Mesendoderm (in vitro differentiated cells): Measurements from ENCODE around the gene TDP1.

Source experiments
- DNase-seq: peaks from one replicate; pipeline ENCODE4 v3.0.0; 2013
- H2AK5ac ChIP-seq: 2 replicates; pipeline ENCODE4 v1.6.1; 2013; ENCODE audit warnings: low read length, inconsistent platforms
- H2BK120ac ChIP-seq: 2 replicates; pipeline ENCODE4 v1.6.1; 2013; ENCODE audit warnings: low read depth, mild to moderate bottlenecking, low read length, moderate library complexity, mixed read lengths
- H2BK15ac ChIP-seq: replicated peaks from 2 replicates; pipeline ENCODE4 v1.6.1; 2013; ENCODE audit warnings: low read depth, mild to moderate bottlenecking, moderate library complexity
- H2BK5ac ChIP-seq: 2 replicates; pipeline ENCODE4 v1.6.1; 2013; ENCODE audit warnings: low read length, inconsistent platforms
- H3K18ac ChIP-seq: 2 replicates; pipeline ENCODE4 v1.6.1; 2013; ENCODE audit warnings: mild to moderate bottlenecking, low read length, mixed read lengths
- H3K23ac ChIP-seq: one replicate; pipeline ENCODE4 v1.6.1; 2013; ENCODE audit warnings: low read length
- H3K27ac ChIP-seq: 2 replicates; pipeline ENCODE4 v1.5.1; 2013; ENCODE audit warnings: low read depth, mild to moderate bottlenecking, inconsistent platforms, low read length, moderate library complexity
- H3K27me3 ChIP-seq: 2 replicates; pipeline ENCODE4 v1.6.1; 2013; ENCODE audit warnings: low read length, control low read depth, mild to moderate bottlenecking, inconsistent platforms; ENCODE audit not compliant: insufficient read depth, poor library complexity
- H3K36me3 ChIP-seq: 2 replicates; pipeline ENCODE4 v1.6.1; 2013; ENCODE audit warnings: low read length, inconsistent platforms; ENCODE audit not compliant: control insufficient read depth, insufficient read depth
- H3K4ac ChIP-seq: one replicate; pipeline ENCODE4 v1.6.1; 2013; ENCODE audit warnings: low read depth, mild to moderate bottlenecking, low read length, moderate library complexity
- H3K4me1 ChIP-seq: 2 replicates; pipeline ENCODE4 v1.6.1; 2013; ENCODE audit warnings: low read depth, low read length, inconsistent platforms; ENCODE audit not compliant: control insufficient read depth
- H3K4me2 ChIP-seq: 2 replicates; pipeline ENCODE4 v1.6.1; 2013; ENCODE audit warnings: low read length
- H3K4me3 ChIP-seq: 2 replicates; pipeline ENCODE4 v1.5.1; 2013; ENCODE audit warnings: mild to moderate bottlenecking, low read length
- H3K56ac ChIP-seq: one replicate; pipeline ENCODE4 v1.6.1; 2013; ENCODE audit warnings: low read length
- H3K79me1 ChIP-seq: 2 replicates; pipeline ENCODE4 v1.6.1; 2013; ENCODE audit warnings: low read length, inconsistent platforms
- H3K79me2 ChIP-seq: 2 replicates; pipeline ENCODE4 v1.6.1; 2013; ENCODE audit warnings: mild to moderate bottlenecking, low read length; ENCODE audit not compliant: control insufficient read depth, insufficient read depth
- H3K9ac ChIP-seq: 2 replicates; pipeline ENCODE4 v1.6.1; 2013; ENCODE audit warnings: low read length, inconsistent platforms
- H4K5ac ChIP-seq: one replicate; pipeline ENCODE4 v1.6.1; 2013; ENCODE audit warnings: low read length
- H4K8ac ChIP-seq: one replicate; pipeline ENCODE4 v1.6.1; 2013; ENCODE audit warnings: low read depth, mild to moderate bottlenecking, control low read depth, low read length, moderate library complexity
- WGBS: extraction: QIAGEN DNeasy Blood & Tissue Kit; methylation state at CpG from one replicate; pipeline ENCODE4 v1.1.7; 2013; ENCODE audit warnings: low lambda C conversion rate, missing lambda C conversion rate; ENCODE audit not compliant: insufficient coverage; ENCODE audit errors: extremely low coverage; 5-methylcytosine and 5-hydroxymethylcytosine counted together

TDP1 gene

GRCh38 chr14:90060312-90060964 is 104.7 kb downstream of the TDP1 start:
- no peak overlapping the region for H3K23ac ChIP-seq
- H3K4me3 ChIP-seq, result peak overlapping the region; percentile 49
- no peak overlapping the region for H2BK120ac ChIP-seq
- peak overlapping the region; percentile 65 for H3K9ac ChIP-seq
- no CpG with 5 or more reads among the region's 80 CpGs for WGBS
- no peaks in the 10 kb centered on the region for H3K79me2 ChIP-seq
- H4K5ac ChIP-seq, result no peak overlapping the region
- no peaks in the 10 kb centered on the region for H3K79me1 ChIP-seq
- H3K4ac ChIP-seq, result no peak overlapping the region
- peak overlapping the region; percentile 65 for H3K4me2 ChIP-seq
- no peak overlapping the region for H2AK5ac ChIP-seq
- no peaks in the 10 kb centered on the region for H3K36me3 ChIP-seq
- no peak overlapping the region for H3K27ac ChIP-seq
- H4K8ac ChIP-seq, result no peak overlapping the region
- H2BK15ac ChIP-seq, result no peak overlapping the region
- peak overlapping the region; percentile 81 for H3K56ac ChIP-seq
- no peak overlapping the region for H2BK5ac ChIP-seq
- no peaks in the 10 kb centered on the region for H3K4me1 ChIP-seq
- H3K18ac ChIP-seq, result no peak overlapping the region
- H3K27me3 ChIP-seq, result peaks cover 3% of the 10 kb centered on the region
- peak; percentile 85 for DNase-seq

DNA sequence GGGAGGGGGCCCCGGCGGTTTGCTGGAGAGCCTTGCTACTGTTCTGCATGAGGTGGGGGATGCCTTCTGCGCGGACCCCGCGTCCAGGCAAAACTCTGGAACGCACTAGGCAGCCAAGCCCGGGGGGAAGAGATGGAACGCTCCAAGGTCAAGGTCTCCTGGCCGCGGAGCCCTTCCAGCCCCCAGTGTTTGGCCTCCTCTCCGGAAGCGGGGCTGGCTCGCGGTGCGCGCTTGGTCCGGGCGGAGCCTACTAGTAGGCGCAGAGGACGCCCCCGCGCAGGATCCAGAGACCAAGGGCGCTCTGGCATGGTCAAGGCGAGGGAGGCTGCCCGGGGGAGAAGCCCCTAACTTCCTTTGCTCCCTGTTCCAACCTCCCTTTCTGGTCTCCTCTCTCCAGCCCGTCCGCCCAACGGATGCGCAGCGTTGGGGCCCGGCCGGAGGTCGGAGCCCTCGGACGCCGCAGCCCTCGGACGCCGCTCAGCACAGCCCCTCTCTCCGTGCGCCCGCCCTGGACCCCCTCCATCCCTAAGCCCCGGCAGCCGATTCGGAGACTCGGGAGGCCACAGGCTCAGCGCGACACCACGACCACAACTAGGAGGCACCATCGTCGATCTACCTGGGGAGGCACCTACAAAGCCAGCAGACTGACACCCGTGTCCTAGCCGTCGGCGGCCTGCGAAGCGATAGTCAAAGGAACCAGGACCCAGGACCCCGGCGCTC is 105.4 kb downstream of the TDP1 start:
- no peak overlapping the region for H2BK5ac ChIP-seq
- H3K27ac ChIP-seq, result no peak overlapping the region
- no peaks in the 10 kb centered on the region for H3K79me2 ChIP-seq
- H3K4me2 ChIP-seq, result peak overlapping the region; percentile 65
- no peak overlapping the region for H4K8ac ChIP-seq
- no peak overlapping the region for H2AK5ac ChIP-seq
- peak overlapping the region; percentile 81 for H3K56ac ChIP-seq
- H3K27me3 ChIP-seq, result peaks cover 3% of the 10 kb centered on the region
- no peaks in the 10 kb centered on the region for H3K36me3 ChIP-seq
- H3K4me3 ChIP-seq, result peak overlapping the region; percentile 49
- DNase-seq, result peak; percentile 57
- WGBS, result no CpG with 5 or more reads among the region's 60 CpGs
- H4K5ac ChIP-seq, result no peak overlapping the region
- H2BK15ac ChIP-seq, result no peak overlapping the region
- H3K4me1 ChIP-seq, result no peaks in the 10 kb centered on the region
- peak overlapping the region; percentile 65 for H3K9ac ChIP-seq
- no peak overlapping the region for H3K4ac ChIP-seq
- no peak overlapping the region for H3K18ac ChIP-seq
- H2BK120ac ChIP-seq, result no peak overlapping the region
- H3K23ac ChIP-seq, result no peak overlapping the region
- H3K79me1 ChIP-seq, result no peaks in the 10 kb centered on the region

DNA sequence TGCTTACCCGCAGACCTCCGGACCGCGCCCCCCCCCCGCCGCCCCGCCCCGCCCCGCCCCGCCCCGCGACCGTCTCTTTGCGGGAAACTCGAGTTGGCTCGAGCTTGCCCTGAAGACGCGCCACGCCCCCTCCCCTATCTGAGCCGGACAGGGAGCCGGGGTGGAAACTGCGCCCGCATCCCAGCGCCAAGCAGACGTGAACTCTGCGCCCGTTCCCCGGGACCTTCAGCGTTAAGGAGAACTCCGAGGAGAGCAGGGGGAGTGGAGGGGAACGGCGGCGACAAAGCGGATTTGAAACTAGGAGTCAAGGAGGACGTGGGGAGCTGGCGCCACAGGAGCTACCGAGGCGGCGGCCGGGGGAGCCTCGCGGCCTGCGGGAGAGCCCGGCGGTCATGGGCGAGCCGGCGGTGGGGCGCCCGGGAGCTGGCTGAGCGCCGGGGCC is 106.0 kb downstream of the TDP1 start, which contains the start of gene KCNK13:
Gene KCNK13 (plus strand): TSS at position 310 of the 442 bp plus-strand sequence. CDS start 212 bp downstream, outside the sequence.
- peak within 1 kb of the TSS; percentile 87 for H3K4me2 ChIP-seq
- H3K56ac ChIP-seq, result peak within 1 kb of the TSS; percentile 84
- H3K9ac ChIP-seq, result peak within 1 kb of the TSS; percentile 68
- DNase-seq, result peak; percentile 57
- no peak within 1 kb of the TSS for H3K4ac ChIP-seq
- peak within 1 kb of the TSS; percentile 23 for H3K18ac ChIP-seq
- H3K4me3 ChIP-seq, result peak within 1 kb of the TSS; percentile 49
- no peak within 1 kb of the TSS for H4K5ac ChIP-seq
- no peaks in the 10 kb centered on the region for H3K4me1 ChIP-seq
- H3K36me3 ChIP-seq, result no peaks in the 10 kb centered on the region
- WGBS, result no CpG with 5 or more reads among the region's 52 CpGs
- H2AK5ac ChIP-seq, result no peak within 1 kb of the TSS
- no peak within 1 kb of the TSS for H3K27ac ChIP-seq
- no peak within 1 kb of the TSS for H2BK120ac ChIP-seq
- peaks cover 3% of the 10 kb centered on the region for H3K27me3 ChIP-seq
- no peak within 1 kb of the TSS for H4K8ac ChIP-seq
- H2BK5ac ChIP-seq, result no peak within 1 kb of the TSS
- no peaks in the 10 kb centered on the region for H3K79me1 ChIP-seq
- H3K23ac ChIP-seq, result peak within 1 kb of the TSS; percentile 53
- no peak within 1 kb of the TSS for H2BK15ac ChIP-seq
- no peaks in the 10 kb centered on the region for H3K79me2 ChIP-seq

DNA sequence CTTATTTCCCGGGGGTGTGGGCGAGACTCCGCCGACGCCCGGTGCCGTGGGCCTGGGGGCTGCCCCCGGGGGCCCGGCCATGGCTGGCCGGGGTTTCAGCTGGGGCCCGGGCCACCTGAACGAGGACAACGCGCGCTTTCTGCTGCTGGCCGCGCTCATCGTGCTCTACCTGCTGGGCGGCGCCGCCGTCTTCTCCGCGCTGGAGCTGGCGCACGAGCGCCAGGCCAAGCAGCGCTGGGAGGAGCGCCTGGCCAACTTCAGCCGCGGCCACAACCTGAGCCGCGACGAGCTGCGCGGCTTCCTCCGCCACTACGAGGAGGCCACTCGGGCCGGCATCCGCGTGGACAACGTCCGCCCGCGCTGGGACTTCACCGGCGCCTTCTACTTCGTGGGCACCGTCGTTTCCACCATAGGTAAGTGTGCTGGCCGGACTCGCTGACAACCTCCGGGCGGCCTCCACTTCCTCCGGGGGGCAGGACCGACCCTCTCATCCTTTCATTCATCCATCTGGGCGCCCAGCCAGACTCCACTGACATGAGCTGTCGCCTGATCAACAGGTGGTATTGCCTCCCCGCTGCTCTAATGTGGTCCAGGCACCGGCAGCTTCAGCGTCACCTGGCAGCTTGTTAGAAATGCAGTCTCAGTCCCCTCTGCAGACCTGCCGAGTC is 106.5 kb downstream of the TDP1 start:
- Histone ChIP-seq H3K79me1 (no peaks in the 10 kb centered on the region), H3K4me1 (no peaks in the 10 kb centered on the region), H4K5ac (no peak overlapping the region), H3K4me2 (peak overlapping the region; percentile 87), H3K36me3 (no peaks in the 10 kb centered on the region), H3K23ac (peak overlapping the region; percentile 53), H2BK15ac (no peak overlapping the region), H3K27me3 (peaks cover 3% of the 10 kb centered on the region), H2AK5ac (no peak overlapping the region), H3K79me2 (no peaks in the 10 kb centered on the region), H3K4ac (no peak overlapping the region), H3K9ac (peak overlapping the region; percentile 68), H4K8ac (no peak overlapping the region), H2BK5ac (no peak overlapping the region), H3K4me3 (peak overlapping the region; percentile 39), H3K56ac (peak overlapping the region; percentile 84), H3K18ac (peak overlapping the region; percentile 23), H3K27ac (no peak overlapping the region), H2BK120ac (no peak overlapping the region)
- WGBS, result no CpG with 5 or more reads among the region's 63 CpGs
- peak; percentile 49 for DNase-seq

- Histone ChIP-seq H3K4ac (no peak overlapping the region), H3K56ac (no peak overlapping the region), H2BK120ac (no peak overlapping the region), H2BK5ac (no peak overlapping the region), H3K27ac (no peak overlapping the region), H3K9ac (peak overlapping the region; percentile 68), H3K79me2 (no peaks in the 10 kb centered on the region), H3K4me1 (no peaks in the 10 kb centered on the region), H2AK5ac (no peak overlapping the region), H3K79me1 (no peaks in the 10 kb centered on the region), H4K8ac (no peak overlapping the region), H3K4me2 (peak overlapping the region; percentile 87), H4K5ac (no peak overlapping the region), H2BK15ac (no peak overlapping the region), H3K36me3 (no peaks in the 10 kb centered on the region), H3K4me3 (peak overlapping the region; percentile 39), H3K27me3 (peaks cover 3% of the 10 kb centered on the region), H3K23ac (no peak overlapping the region), H3K18ac (no peak overlapping the region)
- peak; percentile 14 for DNase-seq
- no CpG with 5 or more reads among the region's 11 CpGs for WGBS
Observed at GRCh38 chr14:90062822-90063539, 107.3 kb downstream of the TDP1 start.
